HUES48 (cell line): ENCODE data around the gene AGFG2.
"Not testable (repeated sequence)": the region's sequence is repeated elsewhere in the genome, so short reads cannot be mapped to it uniquely, and the experiment has no call there.

Experiments used
- H3K27ac ChIP-seq: one replicate; pipeline ENCODE4 v1.7.0; 2013; ENCODE audit warnings: low read depth, low read length, inconsistent platforms
- H3K27me3 ChIP-seq: 2 replicates; pipeline ENCODE4 v1.6.1; 2013; ENCODE audit warnings: mild to moderate bottlenecking, low read length; ENCODE audit not compliant: control insufficient read depth, insufficient read depth
- H3K36me3 ChIP-seq: 2 replicates; pipeline ENCODE4 v1.6.1; 2013; ENCODE audit warnings: low read length; ENCODE audit not compliant: control insufficient read depth, insufficient read depth
- H3K4me1 ChIP-seq: 2 replicates; pipeline ENCODE4 v1.6.1; 2013; ENCODE audit warnings: mild to moderate bottlenecking, low read length; ENCODE audit not compliant: control insufficient read depth, insufficient read depth
- H3K4me3 ChIP-seq: 2 replicates; pipeline ENCODE4 v1.5.1; 2013; ENCODE audit warnings: mild to moderate bottlenecking, low read depth, low read length
- H3K9ac ChIP-seq: 2 replicates; pipeline ENCODE4 v1.6.1; 2013; ENCODE audit warnings: mild to moderate bottlenecking, low read depth, low read length, moderate library complexity
- H3K9me3 ChIP-seq: 2 replicates; pipeline ENCODE4 v1.6.1; 2013; ENCODE audit warnings: low read length; ENCODE audit not compliant: control insufficient read depth, insufficient read depth

Gene AGFG2

GRCh38 chr7:100538654-100539435, at the start of gene AGFG2:
AGFG2 (plus strand) TSS chr7:100539203; CDS start chr7:100539347, 144 bp downstream.
- no peaks in the 10 kb centered on the region for H3K9me3 ChIP-seq
- peak within 1 kb of the TSS; percentile 79 for H3K4me3 ChIP-seq
- peaks cover 30% of the 10 kb centered on the region for H3K4me1 ChIP-seq
- H3K27me3 ChIP-seq, result peaks cover 9% of the 10 kb centered on the region
- H3K9ac ChIP-seq, result no peak within 1 kb of the TSS
- H3K36me3 ChIP-seq, result no peaks in the 10 kb centered on the region
- peak within 1 kb of the TSS; percentile 47 for H3K27ac ChIP-seq

- Histone ChIP-seq H3K36me3 (peaks cover 5% of the 10 kb centered on the region; the same call in 1 of the 2 replicates), H3K27ac (no peak overlapping the region), H3K27me3 (peaks cover 4% of the 10 kb centered on the region), H3K9me3 (no peaks in the 10 kb centered on the region), H3K4me3 (no peak overlapping the region), H3K4me1 (peaks cover 11% of the 10 kb centered on the region; the same call in 1 of the 2 replicates), H3K9ac (no peak overlapping the region)
Measured at GRCh38 chr7:100489824-100490223, 49.2 kb upstream of the AGFG2 start.

- Histone ChIP-seq H3K36me3 (peaks cover 5% of the 10 kb centered on the region; the same call in 1 of the 2 replicates), H3K9me3 (no peaks in the 10 kb centered on the region), H3K4me1 (peaks cover 11% of the 10 kb centered on the region; the same call in 1 of the 2 replicates), H3K27ac (no peak overlapping the region), H3K27me3 (peaks cover 4% of the 10 kb centered on the region), H3K4me3 (no peak overlapping the region), H3K9ac (no peak overlapping the region)
Measured at GRCh38 chr7:100490483-100491191, 48.4 kb upstream of the AGFG2 start.

GRCh38 chr7:100491192-100491578, 47.8 kb upstream of the AGFG2 start:
- H3K9me3 ChIP-seq, result no peaks in the 10 kb centered on the region
- no peak overlapping the region for H3K9ac ChIP-seq
- peaks cover 5% of the 10 kb centered on the region; the same call in 1 of the 2 replicates for H3K36me3 ChIP-seq
- no peak overlapping the region for H3K27ac ChIP-seq
- H3K4me1 ChIP-seq, result peaks cover 11% of the 10 kb centered on the region; the same call in 1 of the 2 replicates
- no peak overlapping the region for H3K4me3 ChIP-seq
- H3K27me3 ChIP-seq, result peaks cover 4% of the 10 kb centered on the region

DNA sequence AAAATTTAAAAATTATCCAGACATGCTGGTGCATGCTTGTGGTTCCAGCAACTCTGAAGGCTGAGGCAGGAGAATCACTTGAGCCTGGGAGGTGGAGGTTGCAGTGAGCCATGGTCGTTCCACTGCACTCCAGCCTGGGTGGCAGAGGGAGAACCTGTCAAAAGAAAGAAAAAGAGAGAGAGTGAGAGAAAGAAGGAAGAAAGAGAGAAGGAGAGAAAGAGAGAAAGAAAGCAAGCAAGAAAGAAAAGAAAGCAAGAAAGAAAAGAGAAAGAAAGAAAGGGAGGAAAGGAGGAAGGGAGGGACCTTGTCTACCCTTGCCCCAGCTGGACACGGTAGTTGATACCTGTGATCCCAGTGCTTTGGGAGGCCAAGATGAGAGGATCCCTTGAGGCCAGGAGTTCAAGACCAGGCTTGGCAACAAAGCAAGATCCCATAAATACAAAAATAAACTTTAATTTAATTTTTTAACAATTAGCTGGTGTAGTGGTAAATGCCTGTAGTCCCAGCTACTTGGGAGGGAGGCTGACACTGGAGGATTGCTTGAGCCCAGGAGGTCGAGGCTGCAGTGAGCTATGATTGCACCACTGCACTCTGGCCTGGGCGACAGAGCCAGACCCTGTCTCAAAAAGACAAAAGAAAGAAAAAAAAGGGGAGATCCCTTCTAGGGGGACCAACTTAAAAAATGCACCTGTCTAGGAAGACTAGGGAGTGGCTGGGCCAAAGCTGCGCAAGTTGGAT, 46.1 kb upstream of the AGFG2 start:
- Histone ChIP-seq H3K36me3 (peaks cover 5% of the 10 kb centered on the region; the same call in 1 of the 2 replicates), H3K27me3 (peaks cover 4% of the 10 kb centered on the region), H3K4me1 (peaks cover 5% of the 10 kb centered on the region; the same call in 1 of the 2 replicates), H3K27ac (no peak overlapping the region), H3K9ac (no peak overlapping the region), H3K4me3 (peak overlapping the region; percentile 61), H3K9me3 (no peaks in the 10 kb centered on the region)

DNA sequence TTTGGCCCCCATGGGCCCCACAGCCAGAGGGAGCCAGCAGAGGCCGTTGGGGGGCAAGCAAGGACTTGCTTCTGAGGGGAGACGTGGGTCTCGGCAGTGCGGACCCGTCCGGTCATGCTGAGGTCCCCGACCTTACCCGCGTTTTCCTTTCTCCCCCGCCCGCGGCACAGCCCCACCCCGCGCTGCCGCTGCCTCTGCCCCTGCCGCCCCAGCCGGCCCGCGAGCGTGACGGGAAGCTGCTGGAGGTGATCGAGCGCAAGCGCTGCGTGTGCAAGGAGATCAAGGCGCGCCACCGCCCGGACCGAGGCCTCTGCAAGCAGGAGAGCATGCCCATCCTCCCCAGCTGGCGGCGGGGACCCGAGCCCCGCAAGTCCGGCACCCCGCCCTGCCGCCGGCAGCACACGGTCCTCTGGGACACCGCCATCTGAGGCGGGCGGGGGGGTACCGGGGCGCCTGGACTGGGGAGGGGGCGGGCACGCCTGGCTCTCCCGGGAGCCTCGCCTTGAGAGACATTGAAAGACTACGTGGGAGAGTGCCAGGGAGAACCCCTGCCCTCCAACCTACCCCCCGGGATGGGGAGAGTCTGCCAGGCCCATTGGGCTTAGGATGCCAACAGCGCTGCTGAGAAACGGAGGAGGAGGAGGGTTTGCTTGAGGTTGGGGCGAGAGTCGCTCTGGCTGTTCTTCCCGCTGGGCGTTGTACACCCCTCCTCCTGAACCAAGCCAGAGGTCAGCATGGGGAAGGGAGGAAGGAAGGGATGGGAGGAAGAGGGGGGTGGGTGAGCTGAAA, 45.3 kb upstream of the AGFG2 start:
- peaks cover 5% of the 10 kb centered on the region; the same call in 1 of the 2 replicates for H3K4me1 ChIP-seq

DNA sequence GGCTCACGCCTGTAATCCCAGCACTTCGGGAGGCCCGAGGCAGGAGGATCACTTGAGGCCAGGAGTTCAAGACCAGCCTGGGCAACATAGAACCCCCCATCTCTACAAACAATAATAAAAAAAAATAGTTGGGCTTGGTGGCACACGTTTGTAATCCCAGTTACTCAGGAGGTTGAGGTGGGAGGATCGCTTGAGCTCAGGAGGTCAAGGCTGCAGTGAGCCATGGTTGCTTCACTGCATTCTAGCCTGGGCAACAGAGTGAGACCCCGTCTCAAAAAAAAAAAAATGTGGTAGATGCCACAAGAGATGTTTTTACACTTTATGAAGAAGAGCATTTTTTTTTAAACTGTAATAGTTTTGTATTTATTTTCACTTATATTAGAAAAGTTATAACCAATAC, 42.5 kb upstream of the AGFG2 start:
- H3K36me3 ChIP-seq, result no peaks in the 10 kb centered on the region
- no peaks in the 10 kb centered on the region for H3K9me3 ChIP-seq
- H3K9ac ChIP-seq, result no peak overlapping the region
- H3K4me1 ChIP-seq, result no peaks in the 10 kb centered on the region
- H3K27me3 ChIP-seq, result peaks cover 4% of the 10 kb centered on the region
- H3K27ac ChIP-seq, result no peak overlapping the region
- H3K4me3 ChIP-seq, result no peak overlapping the region

More for the DNA sequence above, 45.3 kb upstream of the AGFG2 start:
- Histone ChIP-seq H3K27me3 (peaks cover 4% of the 10 kb centered on the region), H3K9ac (no peak overlapping the region), H3K4me3 (peak overlapping the region; percentile 61), H3K9me3 (no peaks in the 10 kb centered on the region), H3K27ac (no peak overlapping the region), H3K36me3 (no peaks in the 10 kb centered on the region)

GRCh38 chr7:100500743-100501142, 38.3 kb upstream of the AGFG2 start:
- not testable (repeated sequence) for H3K27me3 ChIP-seq, H3K4me1 ChIP-seq, H3K9ac ChIP-seq, H3K9me3 ChIP-seq, H3K36me3 ChIP-seq, H3K27ac ChIP-seq, H3K4me3 ChIP-seq

DNA sequence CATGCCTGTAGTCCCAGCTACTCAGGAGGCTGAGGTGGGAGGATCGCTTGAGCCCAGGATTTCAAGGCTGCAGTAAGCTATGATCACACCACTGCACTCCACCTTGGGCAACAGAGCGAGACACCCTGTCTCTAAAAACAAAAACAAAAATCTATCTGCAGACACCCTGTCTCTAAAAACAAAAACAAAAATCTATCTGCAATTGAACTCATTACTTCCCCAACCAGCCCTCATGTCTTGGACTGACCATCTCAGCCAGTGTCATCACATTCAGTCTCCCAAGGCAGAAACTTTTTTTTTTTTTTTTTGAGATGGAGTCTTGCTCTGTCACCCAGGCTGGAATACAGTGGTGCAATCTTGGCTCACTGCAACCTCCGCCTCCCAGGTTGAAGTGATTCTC, 35.0 kb upstream of the AGFG2 start:
- H3K27me3 ChIP-seq, H3K36me3 ChIP-seq, H3K4me3 ChIP-seq, H3K4me1 ChIP-seq, H3K9me3 ChIP-seq, H3K27ac ChIP-seq, H3K9ac ChIP-seq: not testable (repeated sequence)

DNA sequence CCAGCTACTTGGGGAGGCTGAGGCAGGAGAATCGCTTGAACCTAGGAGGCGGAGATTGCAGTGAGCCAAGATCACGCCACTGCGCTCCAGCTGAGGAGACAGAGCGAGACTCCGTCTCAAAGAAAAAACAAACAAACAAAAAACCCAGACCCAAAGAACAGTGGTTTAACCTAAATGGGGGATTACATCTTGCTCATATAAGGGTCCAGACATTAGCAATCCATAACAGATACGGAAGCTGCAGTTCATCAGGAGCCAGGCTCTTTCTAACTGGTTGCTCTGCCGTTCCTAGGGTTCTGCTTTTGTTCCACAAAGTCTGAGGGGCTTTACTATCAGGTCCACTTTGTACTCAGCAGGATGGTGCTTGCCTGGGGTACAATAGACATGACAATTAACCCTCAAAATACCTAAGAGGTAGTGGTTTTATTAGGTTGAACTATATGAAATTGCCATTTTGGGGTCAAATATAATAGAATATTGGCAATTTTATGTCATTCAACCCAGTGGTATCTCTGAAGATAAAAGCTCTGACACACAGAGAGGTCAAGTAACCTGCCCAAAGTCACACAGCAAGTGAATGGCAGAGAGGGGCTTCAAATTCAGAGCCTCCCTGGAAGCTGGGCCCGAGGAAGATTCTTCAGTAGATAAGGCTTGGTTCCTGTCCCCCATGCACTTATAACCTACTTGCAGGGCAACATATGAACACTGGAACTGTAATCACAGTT, 34.0 kb upstream of the AGFG2 start:
- Histone ChIP-seq H3K9me3 (no peaks in the 10 kb centered on the region), H3K36me3 (no peaks in the 10 kb centered on the region), H3K4me1 (no peaks in the 10 kb centered on the region), H3K27ac (no peak overlapping the region), H3K27me3 (no peaks in the 10 kb centered on the region), H3K9ac (no peak overlapping the region), H3K4me3 (no peak overlapping the region)
